Measurements from ENCODE around the gene TM9SF3.

DNA sequence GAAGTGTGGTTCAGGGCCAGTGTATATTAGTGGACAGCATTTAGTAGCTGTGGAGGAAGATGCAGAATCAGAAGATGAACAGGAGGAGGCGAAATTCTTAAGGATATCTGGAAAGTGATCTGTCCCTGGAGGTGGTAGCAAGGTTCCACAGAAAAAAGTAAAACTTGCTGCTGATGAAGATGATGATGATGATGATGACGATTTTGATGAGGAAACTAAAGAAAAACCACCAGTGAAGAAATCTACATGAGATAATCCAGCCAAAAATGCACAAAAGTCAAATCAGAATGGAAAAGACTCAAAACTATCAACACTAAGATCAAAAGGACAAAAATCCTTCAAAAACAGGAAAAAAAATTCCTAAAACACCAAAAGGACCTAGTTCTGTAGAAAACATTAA, 26.3 kb downstream of the TM9SF3 start:
- TF ChIP-seq, protein P1, sequence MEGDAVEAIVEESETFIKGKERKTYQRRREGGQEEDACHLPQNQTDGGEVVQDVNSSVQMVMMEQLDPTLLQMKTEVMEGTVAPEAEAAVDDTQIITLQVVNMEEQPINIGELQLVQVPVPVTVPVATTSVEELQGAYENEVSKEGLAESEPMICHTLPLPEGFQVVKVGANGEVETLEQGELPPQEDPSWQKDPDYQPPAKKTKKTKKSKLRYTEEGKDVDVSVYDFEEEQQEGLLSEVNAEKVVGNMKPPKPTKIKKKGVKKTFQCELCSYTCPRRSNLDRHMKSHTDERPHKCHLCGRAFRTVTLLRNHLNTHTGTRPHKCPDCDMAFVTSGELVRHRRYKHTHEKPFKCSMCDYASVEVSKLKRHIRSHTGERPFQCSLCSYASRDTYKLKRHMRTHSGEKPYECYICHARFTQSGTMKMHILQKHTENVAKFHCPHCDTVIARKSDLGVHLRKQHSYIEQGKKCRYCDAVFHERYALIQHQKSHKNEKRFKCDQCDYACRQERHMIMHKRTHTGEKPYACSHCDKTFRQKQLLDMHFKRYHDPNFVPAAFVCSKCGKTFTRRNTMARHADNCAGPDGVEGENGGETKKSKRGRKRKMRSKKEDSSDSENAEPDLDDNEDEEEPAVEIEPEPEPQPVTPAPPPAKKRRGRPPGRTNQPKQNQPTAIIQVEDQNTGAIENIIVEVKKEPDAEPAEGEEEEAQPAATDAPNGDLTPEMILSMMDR (conservative IDR thresholded peaks at IDR 0.05; ENCODE audit: low read depth, low read length) = no peak
- no peak for TF ChIP-seq POLR2A (IDR thresholded peaks at IDR 0.05; ENCODE audit: low read depth, low read length)
- no peak for TF ChIP-seq USF2 (IDR thresholded peaks at IDR 0.05; ENCODE audit: low read depth, low read length)
- TF ChIP-seq RFX5 (IDR thresholded peaks at IDR 0.05; ENCODE audit: low read depth, low read length) = no peak
- TF ChIP-seq FOS (IDR thresholded peaks at IDR 0.05; ENCODE audit: low read depth, low read length) = no peak
- TF ChIP-seq, protein P2, sequence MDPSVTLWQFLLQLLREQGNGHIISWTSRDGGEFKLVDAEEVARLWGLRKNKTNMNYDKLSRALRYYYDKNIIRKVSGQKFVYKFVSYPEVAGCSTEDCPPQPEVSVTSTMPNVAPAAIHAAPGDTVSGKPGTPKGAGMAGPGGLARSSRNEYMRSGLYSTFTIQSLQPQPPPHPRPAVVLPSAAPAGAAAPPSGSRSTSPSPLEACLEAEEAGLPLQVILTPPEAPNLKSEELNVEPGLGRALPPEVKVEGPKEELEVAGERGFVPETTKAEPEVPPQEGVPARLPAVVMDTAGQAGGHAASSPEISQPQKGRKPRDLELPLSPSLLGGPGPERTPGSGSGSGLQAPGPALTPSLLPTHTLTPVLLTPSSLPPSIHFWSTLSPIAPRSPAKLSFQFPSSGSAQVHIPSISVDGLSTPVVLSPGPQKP (IDR thresholded peaks at IDR 0.05; ENCODE audit: borderline replicate concordance, low read depth, low read length) = no peak
- TF ChIP-seq RAD21 (IDR thresholded peaks at IDR 0.05; ENCODE audit: low read length) = no peak
